SU-DHL-6 (cell line): ENCODE results near the gene BCAS4.

Experiments used
- H2AFZ ChIP-seq: fragments of 200-600 bp; sonication (generic); 2 replicates; pipeline ENCODE4 v1.6.1; 2014; ENCODE audit warnings: low read depth, mild to moderate bottlenecking, moderate library complexity, mixed read lengths, antibody characterized with exemption, low read length; ENCODE audit not compliant: severe bottlenecking
- H3F3A ChIP-seq: fragments of 200-600 bp; shearing (Covaris generic); 2 replicates; pipeline ENCODE4 v1.6.0; 2016; ENCODE audit warnings: antibody characterized with exemption, mild to moderate bottlenecking; ENCODE audit not compliant: insufficient read depth
- H3K27ac ChIP-seq: fragments of 200-600 bp; sonication (generic); 2 replicates; pipeline ENCODE4 v1.5.1; 2016; ENCODE audit warnings: low read depth, mild to moderate bottlenecking, low read length, moderate library complexity, mixed read lengths
- H3K27me3 ChIP-seq: fragments of 200-600 bp; sonication (generic), shearing (Covaris generic); 2 replicates; pipeline ENCODE4 v1.6.0; 2014; ENCODE audit warnings: mild to moderate bottlenecking, low read length
- H3K36me3 ChIP-seq: fragments of 200-600 bp; sonication (generic); 2 replicates; pipeline ENCODE4 v1.6.1; 2014; ENCODE audit warnings: mild to moderate bottlenecking, low read length, mixed read lengths
- H3K4me2 ChIP-seq: fragments of 300-600, 200-600 bp; shearing (Covaris generic), sonication (generic); 2 replicates; pipeline ENCODE4 v1.6.0; 2014; ENCODE audit warnings: low read length, low read depth, mild to moderate bottlenecking; ENCODE audit not compliant: poor library complexity, severe bottlenecking
- H3K4me3 ChIP-seq: fragments of 200-600 bp; sonication (generic); 2 replicates; pipeline ENCODE4 v1.5.1; 2014; ENCODE audit warnings: antibody characterized with exemption, low read length, mild to moderate bottlenecking, mixed read lengths; ENCODE audit not compliant: insufficient read depth, poor library complexity, severe bottlenecking
- H3K79me2 ChIP-seq: fragments of 200-600 bp; sonication (generic); 2 replicates; pipeline ENCODE4 v1.6.1; 2014; ENCODE audit warnings: mild to moderate bottlenecking, low read length, moderate library complexity; ENCODE audit not compliant: insufficient read depth
- H3K9ac ChIP-seq: fragments of 200-600 bp; sonication (generic); 2 replicates; pipeline ENCODE4 v1.7.0; 2014; ENCODE audit warnings: mild to moderate bottlenecking, low read length
- H3K9me2 ChIP-seq: fragments of 200-600 bp; sonication (generic); replicated peaks from 2 replicates; pipeline ENCODE4 v1.6.1; 2014; ENCODE audit warnings: low read length; ENCODE audit not compliant: insufficient read depth
- H3K9me3 ChIP-seq: fragments of 200-600 bp; sonication (generic); 2 replicates; pipeline ENCODE4 v1.6.1; 2014; ENCODE audit warnings: low read length, mixed read lengths; ENCODE audit not compliant: insufficient read depth
- H4K20me1 ChIP-seq: fragments of 200-600 bp; sonication (generic); 2 replicates; pipeline ENCODE4 v1.6.1; 2014; ENCODE audit warnings: low read depth, mild to moderate bottlenecking, antibody characterized with exemption, low read length, moderate library complexity, mixed read lengths
- EZH2phosphoT487 ChIP-seq: fragments of 200-600 bp; sonication (generic), shearing (Covaris generic); conservative IDR thresholded peaks from 2 replicates; pipeline ENCODE4 v1.6.1; 2018; ENCODE audit warnings: mild to moderate bottlenecking, antibody characterized with exemption, low read length, moderate library complexity, mixed read lengths
- TF ChIP-seq, protein P1 (sequence below): fragments of 200-600 bp; sonication (generic); IDR thresholded peaks from one replicate; pipeline ENCODE4 v1.5.1; 2017; ENCODE audit warnings: antibody characterized with exemption, mild to moderate bottlenecking, low read length, moderate library complexity; ENCODE audit not compliant: insufficient read depth, poor library complexity, severe bottlenecking

The BCAS4 gene

DNA sequence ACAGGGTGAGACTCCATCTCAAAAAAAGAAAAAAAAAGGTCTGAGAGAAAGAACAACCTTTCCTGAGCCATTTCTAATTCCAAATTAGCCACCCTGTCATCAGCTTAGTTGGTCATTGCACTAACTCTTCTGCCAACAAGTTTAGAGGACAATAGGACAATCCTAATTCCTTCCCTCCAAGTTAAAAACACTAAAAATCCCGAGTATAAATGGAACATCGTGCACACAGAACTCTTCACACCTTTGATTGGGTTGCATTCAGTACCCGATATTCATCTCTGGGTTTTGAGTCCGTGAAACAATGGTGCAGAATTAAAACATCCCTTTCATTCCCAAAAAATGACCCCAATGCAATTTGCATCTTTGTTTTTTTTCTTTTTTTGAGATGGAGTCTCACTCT is 40.4 kb upstream of the BCAS4 start:
- Histone ChIP-seq H3K9me2 (no peaks in the 10 kb centered on the region), H2AFZ (no peak overlapping the region), H4K20me1 (no peaks in the 10 kb centered on the region), H3K27me3 (no peaks in the 10 kb centered on the region), H3K79me2 (no peaks in the 10 kb centered on the region), H3K36me3 (peaks cover 8% of the 10 kb centered on the region; the same call in 1 of the 2 replicates), H3K9me3 (no peaks in the 10 kb centered on the region), H3K27ac (no peak overlapping the region), H3K4me2 (no peak overlapping the region), H3F3A (peaks cover 6% of the 10 kb centered on the region), H3K4me3 (no peak overlapping the region), H3K9ac (no peak overlapping the region)
- TF ChIP-seq, protein P1, sequence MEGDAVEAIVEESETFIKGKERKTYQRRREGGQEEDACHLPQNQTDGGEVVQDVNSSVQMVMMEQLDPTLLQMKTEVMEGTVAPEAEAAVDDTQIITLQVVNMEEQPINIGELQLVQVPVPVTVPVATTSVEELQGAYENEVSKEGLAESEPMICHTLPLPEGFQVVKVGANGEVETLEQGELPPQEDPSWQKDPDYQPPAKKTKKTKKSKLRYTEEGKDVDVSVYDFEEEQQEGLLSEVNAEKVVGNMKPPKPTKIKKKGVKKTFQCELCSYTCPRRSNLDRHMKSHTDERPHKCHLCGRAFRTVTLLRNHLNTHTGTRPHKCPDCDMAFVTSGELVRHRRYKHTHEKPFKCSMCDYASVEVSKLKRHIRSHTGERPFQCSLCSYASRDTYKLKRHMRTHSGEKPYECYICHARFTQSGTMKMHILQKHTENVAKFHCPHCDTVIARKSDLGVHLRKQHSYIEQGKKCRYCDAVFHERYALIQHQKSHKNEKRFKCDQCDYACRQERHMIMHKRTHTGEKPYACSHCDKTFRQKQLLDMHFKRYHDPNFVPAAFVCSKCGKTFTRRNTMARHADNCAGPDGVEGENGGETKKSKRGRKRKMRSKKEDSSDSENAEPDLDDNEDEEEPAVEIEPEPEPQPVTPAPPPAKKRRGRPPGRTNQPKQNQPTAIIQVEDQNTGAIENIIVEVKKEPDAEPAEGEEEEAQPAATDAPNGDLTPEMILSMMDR = no peak
- no peak for TF ChIP-seq EZH2phosphoT487

DNA sequence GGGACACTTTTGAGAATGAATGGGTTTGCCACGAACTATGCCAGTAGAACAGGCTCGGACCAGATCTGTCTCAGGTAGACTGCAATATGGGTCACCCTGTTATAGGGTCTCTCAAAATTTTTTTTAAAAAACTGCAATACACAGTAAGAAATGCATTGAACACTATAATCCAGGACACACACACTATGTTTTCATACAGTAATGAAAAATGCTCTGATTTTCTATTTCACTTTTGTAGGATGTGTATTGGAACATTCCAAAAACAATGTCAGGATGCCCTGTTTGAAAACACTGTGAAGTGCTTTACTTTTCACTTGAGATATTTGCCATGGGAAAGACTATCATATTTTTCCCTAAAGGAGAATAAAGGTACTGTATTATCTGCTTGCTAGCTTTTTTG is 38.4 kb upstream of the BCAS4 start:
- H4K20me1 ChIP-seq = no peaks in the 10 kb centered on the region
- H3K36me3 ChIP-seq = peaks cover 8% of the 10 kb centered on the region; the same call in 1 of the 2 replicates
- H3K79me2 ChIP-seq = no peaks in the 10 kb centered on the region
- no peak overlapping the region for H3K4me3 ChIP-seq
- no peak overlapping the region for H3K4me2 ChIP-seq
- H3F3A ChIP-seq = peaks cover 6% of the 10 kb centered on the region
- no peak overlapping the region for H2AFZ ChIP-seq
- no peaks in the 10 kb centered on the region for H3K27me3 ChIP-seq
- no peaks in the 10 kb centered on the region for H3K9me2 ChIP-seq
- H3K9ac ChIP-seq = no peak overlapping the region
- no peaks in the 10 kb centered on the region for H3K9me3 ChIP-seq
- no peak overlapping the region for H3K27ac ChIP-seq
- TF ChIP-seq, protein P1 = no peak
- no peak for TF ChIP-seq EZH2phosphoT487

DNA sequence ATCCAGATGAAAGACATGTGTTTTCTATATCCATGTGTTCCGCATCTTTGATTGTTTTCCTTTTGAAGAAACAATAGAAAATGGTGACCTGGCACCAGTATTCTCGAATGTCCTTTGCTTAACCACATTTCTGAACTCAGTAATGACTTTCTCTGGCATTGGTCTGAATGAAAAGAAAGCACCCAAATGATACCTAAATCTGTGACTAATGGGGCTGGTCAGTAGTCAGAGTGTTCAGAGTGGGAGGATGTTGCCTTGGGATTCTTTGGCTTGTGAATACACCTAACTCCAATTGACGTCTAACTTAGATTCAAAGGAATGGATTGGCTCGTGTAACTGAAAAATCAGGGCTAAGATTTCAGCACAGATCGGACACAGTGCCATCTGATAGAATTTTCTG is 36.4 kb upstream of the BCAS4 start:
- TF ChIP-seq EZH2phosphoT487 = no peak
- TF ChIP-seq, protein P1 = no peak
- no peak overlapping the region for H3K4me2 ChIP-seq
- H3K27me3 ChIP-seq = no peaks in the 10 kb centered on the region
- no peaks in the 10 kb centered on the region for H3K36me3 ChIP-seq
- no peaks in the 10 kb centered on the region for H3K9me3 ChIP-seq
- H3K9ac ChIP-seq = no peak overlapping the region
- no peaks in the 10 kb centered on the region for H4K20me1 ChIP-seq
- no peak overlapping the region for H3K4me3 ChIP-seq
- no peak overlapping the region for H2AFZ ChIP-seq
- no peaks in the 10 kb centered on the region for H3K79me2 ChIP-seq
- no peaks in the 10 kb centered on the region for H3K9me2 ChIP-seq
- H3F3A ChIP-seq = peaks cover 4% of the 10 kb centered on the region; the same call in 1 of the 2 replicates
- no peak overlapping the region for H3K27ac ChIP-seq
